ENCODE measurements around the gene DUSP10. TPM values are rescaled to one million over a fixed set of nuclear protein-coding genes. Genes with fewer than 3 reads are reported as not detected.

DUSP10 gene
- total RNA-seq, 1 experiment from 2014 or later = 1.7 TPM

GRCh38 chr1:221697923-221698425, 43.9 kb downstream of the DUSP10 start (continued):
- TF ChIP-seq JUND (IDR thresholded peaks at IDR 0.05) = no peak
- no peak for TF ChIP-seq CBX3 (IDR thresholded peaks at IDR 0.05; ENCODE audit: low read depth)
- TF ChIP-seq TCF7L2 (IDR thresholded peaks at IDR 0.05; ENCODE audit: borderline replicate concordance, extremely low read depth, insufficient read depth, insufficient read length) = no peak
- no peak for TF ChIP-seq SRF (IDR thresholded peaks at IDR 0.05; ENCODE audit: low read depth)
- TF ChIP-seq ATF3 (IDR thresholded peaks at IDR 0.05) = no peak
- no peak for TF ChIP-seq EZH2 (IDR thresholded peaks at IDR 0.05)

DNA sequence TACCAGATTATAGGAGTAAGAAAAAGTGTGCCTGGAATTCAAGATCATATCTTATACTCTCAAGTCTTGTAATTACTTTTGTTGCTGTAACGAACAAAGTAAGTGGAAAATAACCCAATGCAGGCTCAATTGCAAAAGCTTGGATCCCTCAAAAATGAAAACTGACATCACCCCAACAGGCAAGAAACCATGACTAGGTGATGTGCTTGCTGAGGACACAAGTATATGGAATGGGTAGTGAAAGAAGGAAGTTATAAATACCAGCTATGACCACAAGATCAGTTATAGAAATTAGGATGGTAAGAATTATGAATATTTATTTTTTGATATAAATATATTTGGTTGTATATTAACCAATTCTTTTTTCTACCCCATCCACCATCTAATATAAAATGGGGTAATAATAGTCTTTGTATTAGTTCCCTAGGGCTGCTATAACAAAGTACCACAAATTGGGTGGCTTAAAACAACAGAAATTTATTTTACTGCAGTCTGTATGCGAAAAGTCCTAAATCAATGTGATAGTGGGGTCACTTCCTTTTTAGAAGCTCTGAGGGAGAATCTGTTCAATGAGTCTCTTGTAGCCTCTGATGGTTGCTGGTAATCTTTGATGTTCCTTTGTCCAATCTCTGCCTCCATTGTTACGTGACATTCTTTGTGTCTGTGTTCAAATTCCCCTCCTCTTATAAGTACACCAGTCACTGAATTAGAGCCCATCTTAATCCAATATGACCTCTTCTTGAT, 45.0 kb downstream of the DUSP10 start:
- no TSS peak for BruUV-seq (replicated peaks)
- Histone ChIP-seq H3K9me2 (ENCODE audit: insufficient read depth) (no peaks in the 10 kb centered on the region), H3K4me2 (ENCODE audit: low read length) (no peak overlapping the region), H3K27me3 (ENCODE audit: insufficient read depth, low read length) (no peaks in the 10 kb centered on the region), H3K9ac (ENCODE audit: low read length) (no peak overlapping the region), H3K27ac (ENCODE audit: low read depth, low read length) (no peak overlapping the region), H3K4me1 (ENCODE audit: control insufficient read depth in 1 of 2, insufficient read depth in 2 of 2, low read length in 2 of 2) (no peaks in the 10 kb centered on the region), H2AFZ (ENCODE audit: low read depth, low read length, poor library complexity, severe bottlenecking) (no peak overlapping the region), H4K20me1 (ENCODE audit: insufficient read depth) (no peaks in the 10 kb centered on the region), H3K9me3 (ENCODE audit: control insufficient read depth in 1 of 2, insufficient read depth in 1 of 2, low read depth in 1 of 2, low read length in 2 of 2) (no peaks in the 10 kb centered on the region), H3K79me2 (ENCODE audit: insufficient read depth, low read length) (no peaks in the 10 kb centered on the region), H3K4me3 (replicated peaks in 1 of 2; ENCODE audit: low read depth in 1 of 2, low read length in 2 of 2) (no peak overlapping the region), H3K36me3 (ENCODE audit: control insufficient read depth in 1 of 2, insufficient read depth in 2 of 2, low read length in 2 of 2) (no peaks in the 10 kb centered on the region)
- intact Hi-C loops (cut with micrococcal nuclease) = no loop called here
- no peak for DNase-seq (ENCODE audit: low read depth, low spot score)
- no peak for ATAC-seq
- RAD21 ChIA-PET (ENCODE audit: low non-redundant PET in 1 of 2, low total read pairs in 2 of 2, uncharacterized antibody in 2 of 2, unreplicated experiment in 2 of 2) = no interaction called here
- CTCF ChIA-PET = no interaction called here
- POLR2A ChIA-PET = no interaction called here
- TF ChIP-seq SIN3A (IDR thresholded peaks at IDR 0.05; ENCODE audit: low read depth) (no peak), ATF3 (IDR thresholded peaks at IDR 0.05) (no peak), CTCF (IDR thresholded peaks at IDR 0.05 in 2 of 3, conservative IDR thresholded peaks at IDR 0.05 in 1 of 3; ENCODE audit: borderline replicate concordance in 1 of 3, insufficient read depth in 1 of 3, low read depth in 2 of 3, low read length in 2 of 3) (no peak), POLR2AphosphoS5 (IDR thresholded peaks at IDR 0.05; ENCODE audit: low read depth, low read length) (no peak), ZBTB33 (IDR thresholded peaks at IDR 0.05; ENCODE audit: extremely low read depth, insufficient replicate concordance, low read length) (no peak), ZFX (IDR thresholded peaks at IDR 0.05) (no peak), SP1 (IDR thresholded peaks at IDR 0.05; ENCODE audit: low read depth) (no peak), RAD21 (IDR thresholded peaks at IDR 0.05; ENCODE audit: low read depth) (no peak), ELF1 (IDR thresholded peaks at IDR 0.05; ENCODE audit: borderline replicate concordance, low read depth) (no peak), EZH2 (IDR thresholded peaks at IDR 0.05) (no peak), YY1 (IDR thresholded peaks at IDR 0.05; ENCODE audit: extremely low read depth, insufficient replicate concordance, low read depth, low read length) (no peak), ZNF274 (IDR thresholded peaks at IDR 0.05; ENCODE audit: low read depth, low read length) (no peak), CBX3 (IDR thresholded peaks at IDR 0.05; ENCODE audit: low read depth) (no peak), SRF (IDR thresholded peaks at IDR 0.05; ENCODE audit: low read depth) (no peak), JUND (IDR thresholded peaks at IDR 0.05) (no peak), EZH2phosphoT487 (IDR thresholded peaks at IDR 0.05; ENCODE audit: borderline replicate concordance) (no peak), FOSL1 (IDR thresholded peaks at IDR 0.05; ENCODE audit: low read depth) (no peak)
- TF ChIP-seq, protein P1, sequence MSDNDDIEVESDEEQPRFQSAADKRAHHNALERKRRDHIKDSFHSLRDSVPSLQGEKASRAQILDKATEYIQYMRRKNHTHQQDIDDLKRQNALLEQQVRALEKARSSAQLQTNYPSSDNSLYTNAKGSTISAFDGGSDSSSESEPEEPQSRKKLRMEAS (IDR thresholded peaks at IDR 0.05) = no peak

Measured in HCT116 (cell line).